GM12801 (cell line): ENCODE measurements around the gene ALDOB.
"Not testable (repeated sequence)": the region's sequence is repeated elsewhere in the genome, so short reads cannot be mapped to it uniquely, and the experiment has no call there.

ENCODE experiments used
- CTCF ChIP-seq: IDR thresholded peaks from one replicate; pipeline ENCODE4 v1.5.1; 2011; ENCODE audit warnings: control low read depth; ENCODE audit not compliant: insufficient read length; ENCODE audit errors: extremely low read depth

The ALDOB gene

GRCh38 chr9:101384873-101385536 lies 50.6 kb downstream of the ALDOB start, which contains the start of gene BAAT:
Gene BAAT, minus strand, starts transcription at chr9:101385006. Its CDS starts 13,602 bp downstream, at chr9:101371404.
- not testable (repeated sequence) for TF ChIP-seq CTCF

- no peak for TF ChIP-seq CTCF
Observed at GRCh38 chr9:101383361-101383760, 52.2 kb downstream of the ALDOB start.

- TF ChIP-seq CTCF = no peak
Observed at GRCh38 chr9:101381833-101382342, 53.7 kb downstream of the ALDOB start.

- TF ChIP-seq CTCF = no peak
Observed at GRCh38 chr9:101381118-101381517, 54.5 kb downstream of the ALDOB start.

- TF ChIP-seq CTCF = no peak
Observed at GRCh38 chr9:101380295-101380694, 55.3 kb downstream of the ALDOB start.

- no peak for TF ChIP-seq CTCF
Observed at GRCh38 chr9:101376111-101376848, 59.3 kb downstream of the ALDOB start.

GRCh38 chr9:101375546-101375945 lies 60.0 kb downstream of the ALDOB start:
- TF ChIP-seq CTCF = no peak
